ENCODE data around the gene CNTLN.

Gene CNTLN

DNA sequence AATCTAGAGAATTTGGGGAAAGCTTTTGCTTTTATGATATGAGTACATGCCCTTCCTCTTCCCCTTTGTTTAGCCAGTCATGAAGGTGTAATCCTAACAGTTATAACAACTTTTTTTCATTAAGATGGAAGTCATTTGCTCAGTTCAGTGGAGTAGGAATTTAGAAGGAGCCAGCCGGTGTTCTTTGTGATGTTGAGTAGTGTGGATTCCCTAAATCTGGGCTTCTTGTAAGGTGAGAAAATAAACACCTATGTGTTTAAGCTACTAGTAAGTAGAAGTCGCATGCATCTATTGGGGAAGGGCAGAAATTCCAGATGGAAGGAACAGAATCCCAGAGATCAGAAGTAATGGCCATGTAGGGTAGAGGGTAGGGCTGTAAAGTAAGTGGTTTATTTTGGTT is 13.6 kb upstream of the CNTLN start:
- no peak for DNase-seq (ENCODE audit: low read depth, low spot score)
- TF ChIP-seq, protein P1, sequence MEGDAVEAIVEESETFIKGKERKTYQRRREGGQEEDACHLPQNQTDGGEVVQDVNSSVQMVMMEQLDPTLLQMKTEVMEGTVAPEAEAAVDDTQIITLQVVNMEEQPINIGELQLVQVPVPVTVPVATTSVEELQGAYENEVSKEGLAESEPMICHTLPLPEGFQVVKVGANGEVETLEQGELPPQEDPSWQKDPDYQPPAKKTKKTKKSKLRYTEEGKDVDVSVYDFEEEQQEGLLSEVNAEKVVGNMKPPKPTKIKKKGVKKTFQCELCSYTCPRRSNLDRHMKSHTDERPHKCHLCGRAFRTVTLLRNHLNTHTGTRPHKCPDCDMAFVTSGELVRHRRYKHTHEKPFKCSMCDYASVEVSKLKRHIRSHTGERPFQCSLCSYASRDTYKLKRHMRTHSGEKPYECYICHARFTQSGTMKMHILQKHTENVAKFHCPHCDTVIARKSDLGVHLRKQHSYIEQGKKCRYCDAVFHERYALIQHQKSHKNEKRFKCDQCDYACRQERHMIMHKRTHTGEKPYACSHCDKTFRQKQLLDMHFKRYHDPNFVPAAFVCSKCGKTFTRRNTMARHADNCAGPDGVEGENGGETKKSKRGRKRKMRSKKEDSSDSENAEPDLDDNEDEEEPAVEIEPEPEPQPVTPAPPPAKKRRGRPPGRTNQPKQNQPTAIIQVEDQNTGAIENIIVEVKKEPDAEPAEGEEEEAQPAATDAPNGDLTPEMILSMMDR (IDR thresholded peaks at IDR 0.05; ENCODE audit: low read depth, low read length), result no peak

DNA sequence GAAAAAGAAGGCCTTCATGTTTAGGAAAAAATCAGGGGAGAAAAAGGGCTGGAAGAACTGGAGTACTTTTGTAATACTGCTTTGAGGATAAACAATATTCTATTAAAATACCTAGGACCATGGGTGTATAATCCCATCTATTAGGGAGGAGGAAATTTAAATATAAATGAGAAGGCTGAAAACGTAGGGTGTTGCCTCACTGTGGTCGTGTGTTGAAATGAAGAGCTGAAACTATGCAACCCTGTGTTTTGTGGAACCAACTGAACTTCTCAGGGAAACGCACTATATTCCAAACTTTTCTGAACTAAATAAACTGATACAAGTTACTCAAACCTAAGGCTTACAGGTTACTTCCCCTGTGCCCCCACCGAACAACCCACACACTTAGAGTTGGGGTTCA is 4.5 kb upstream of the CNTLN start:
- in situ Hi-C loops (cut with HindIII; ENCODE audit: low sequenced_read_pairs), result no loop called here
- TF ChIP-seq, protein P1 (IDR thresholded peaks at IDR 0.05; ENCODE audit: low read depth, low read length), result no peak
- no peak for DNase-seq (ENCODE audit: low read depth, low spot score)
- no peak overlapping the region for H3K4me3 ChIP-seq (ENCODE audit: low read depth, low read length)

More for the DNA sequence above, 13.6 kb upstream of the CNTLN start:
- no peak overlapping the region for H3K4me3 ChIP-seq (ENCODE audit: low read depth, low read length)
- in situ Hi-C loops (cut with HindIII; ENCODE audit: low sequenced_read_pairs), result no loop called here

DNA sequence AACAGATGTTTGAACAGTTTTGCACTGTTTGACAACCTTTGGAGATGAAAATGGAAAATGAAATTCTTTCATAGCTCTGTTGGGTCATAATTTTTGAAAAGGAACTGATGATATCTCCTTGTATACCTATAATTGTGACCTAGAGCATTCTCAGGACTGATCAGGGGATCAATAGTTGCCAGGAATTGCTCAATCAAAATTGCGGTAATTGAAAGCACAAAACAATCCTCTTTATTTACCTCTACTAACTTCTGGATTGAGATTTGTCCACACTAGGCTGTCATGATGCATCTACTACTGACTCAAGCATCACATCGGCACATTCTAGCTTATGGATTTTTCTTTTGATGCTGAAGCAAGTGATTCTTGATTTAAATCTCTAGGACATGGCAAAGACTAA is 4.1 kb upstream of the CNTLN start:
- DNase-seq (ENCODE audit: low read depth, low spot score), result no peak

DNA sequence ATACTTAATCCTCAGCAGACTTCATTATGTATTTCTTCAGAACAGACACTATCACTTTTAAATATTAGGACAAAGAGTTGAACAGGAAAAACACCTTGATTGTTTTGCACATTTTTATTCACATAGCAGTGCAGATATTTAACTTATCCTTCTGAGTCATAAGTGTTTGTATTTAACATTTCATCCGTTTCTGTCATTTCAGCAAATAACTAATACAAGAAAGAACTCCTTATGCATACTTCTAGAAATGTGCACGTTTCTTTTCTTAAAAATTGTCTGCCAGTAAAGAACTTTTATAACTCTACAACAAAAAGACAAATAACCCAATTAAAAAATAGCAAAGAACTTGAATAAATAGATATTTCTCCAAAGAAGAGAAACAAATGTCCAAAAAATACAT is 3.3 kb upstream of the CNTLN start:
- in situ Hi-C loops (cut with HindIII; ENCODE audit: low sequenced_read_pairs), result no loop called here
- no peak for DNase-seq (ENCODE audit: low read depth, low spot score)
- TF ChIP-seq, protein P1 (IDR thresholded peaks at IDR 0.05; ENCODE audit: low read depth, low read length), result no peak
- no peak overlapping the region for H3K4me3 ChIP-seq (ENCODE audit: low read depth, low read length)

More for the DNA sequence above, 4.1 kb upstream of the CNTLN start:
- no peak overlapping the region for H3K4me3 ChIP-seq (ENCODE audit: low read depth, low read length)
- TF ChIP-seq, protein P1 (IDR thresholded peaks at IDR 0.05; ENCODE audit: low read depth, low read length), result no peak
- in situ Hi-C loops (cut with HindIII; ENCODE audit: low sequenced_read_pairs), result no loop called here

DNA sequence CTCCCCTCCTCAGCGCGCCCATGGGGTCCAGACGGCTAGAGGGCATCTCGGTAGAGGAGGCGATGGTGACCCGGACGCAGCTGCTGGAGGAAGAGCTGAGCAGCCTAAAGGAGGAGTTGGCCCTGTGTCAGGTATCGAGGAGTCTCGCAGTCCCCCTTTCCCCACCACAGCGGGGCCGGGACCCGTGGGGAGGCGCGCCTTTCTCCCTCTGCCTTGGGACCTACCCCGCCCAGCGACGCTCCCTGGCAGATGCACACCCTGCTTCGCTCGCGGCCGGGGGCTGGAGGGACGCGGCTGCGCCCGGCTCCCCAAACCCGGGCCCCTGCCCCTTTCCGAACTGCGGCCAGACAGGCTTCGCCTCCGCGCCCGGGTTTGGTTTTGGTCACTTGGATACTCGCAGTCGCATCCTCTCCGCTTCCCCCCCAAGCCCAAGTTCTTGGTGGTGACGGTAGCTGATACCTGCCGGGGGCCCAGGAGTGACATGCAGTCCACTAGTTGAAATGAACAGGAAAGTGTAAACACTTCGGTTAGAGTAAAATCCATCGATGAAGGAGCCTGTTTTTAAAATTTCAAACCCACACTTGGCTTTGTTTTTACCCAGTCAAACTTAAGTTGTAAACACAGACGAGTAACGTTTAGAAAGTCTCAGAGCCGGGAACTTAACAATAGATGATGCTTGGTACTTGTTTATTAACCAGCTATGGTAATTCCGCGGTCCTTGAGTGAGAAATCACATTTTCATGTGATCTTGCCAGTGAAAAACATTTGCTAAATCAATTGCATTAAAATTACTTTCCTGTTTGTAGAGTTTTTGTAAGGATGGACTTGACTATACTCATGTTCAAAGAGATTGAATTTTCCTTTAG is 688 bp downstream of the CNTLN start:
- TF ChIP-seq, protein P1 (IDR thresholded peaks at IDR 0.05; ENCODE audit: low read depth, low read length), result no peak
- H3K4me3 ChIP-seq (ENCODE audit: low read depth, low read length), result peak overlapping the region; percentile 88
- DNase-seq (ENCODE audit: low read depth, low spot score), result peak; percentile 45
- in situ Hi-C loops (cut with HindIII; ENCODE audit: low sequenced_read_pairs), result no loop called here

DNA sequence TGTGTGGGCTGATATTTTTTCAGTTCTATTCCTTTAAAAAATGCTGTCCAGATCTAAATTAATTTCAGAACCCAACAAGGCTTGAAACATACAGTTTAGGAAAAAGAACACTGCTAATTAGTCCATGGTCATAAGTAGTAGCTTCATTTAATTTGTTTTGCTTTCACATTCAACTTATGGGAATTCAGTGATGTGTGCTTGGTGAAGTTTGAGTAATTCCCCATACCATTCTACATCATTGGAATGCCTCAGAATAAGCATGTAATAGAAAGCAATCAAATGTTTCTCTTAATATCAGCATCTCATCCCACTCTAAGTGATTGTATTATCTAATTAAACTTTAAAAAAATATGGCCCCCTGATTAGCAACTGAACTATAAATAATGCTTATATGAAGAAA is 2.7 kb downstream of the CNTLN start:
- DNase-seq (ENCODE audit: low read depth, low spot score), result peak; percentile 4
- H3K4me3 ChIP-seq (ENCODE audit: low read depth, low read length), result no peak overlapping the region
- TF ChIP-seq, protein P1 (IDR thresholded peaks at IDR 0.05; ENCODE audit: low read depth, low read length), result no peak
- in situ Hi-C loops (cut with HindIII; ENCODE audit: low sequenced_read_pairs), result no loop called here

Data from astrocyte of the spinal cord (primary cell).